NCI-H510A (cell line): Measurements from ENCODE around the gene SCYL1.
A peak's percentile ranks its signal among the peaks of the same experiment; 100 is the strongest.

Experiments used
- DNase-seq: peaks from one replicate; lab custom pipeline; 2025; lab: John Stamatoyannopoulos, UW

Gene SCYL1

GRCh38 chr11:65524741-65525545, at the start of gene SCYL1:
SCYL1 (plus strand) TSS chr11:65525083; CDS start chr11:65525154, 71 bp downstream.
- DNase-seq: no peak

GRCh38 chr11:65476632-65477148, 48.2 kb upstream of the SCYL1 start:
- no peak for DNase-seq

- DNase-seq: peak; percentile 91
These were observed 47.5 kb upstream of the SCYL1 start for GRCh38 chr11:65477149-65477965.

GRCh38 chr11:65478388-65479183, 46.3 kb upstream of the SCYL1 start:
- no peak for DNase-seq

GRCh38 chr11:65479184-65480145, 45.4 kb upstream of the SCYL1 start:
- no peak for DNase-seq

GRCh38 chr11:65482306-65482850, 42.5 kb upstream of the SCYL1 start:
- DNase-seq: no peak

GRCh38 chr11:65485920-65486219, 39.0 kb upstream of the SCYL1 start:
- no peak for DNase-seq

GRCh38 chr11:65486570-65487466, 38.1 kb upstream of the SCYL1 start:
- no peak for DNase-seq

GRCh38 chr11:65487467-65488272, 37.2 kb upstream of the SCYL1 start:
- peak; percentile 98 for DNase-seq

GRCh38 chr11:65488273-65489034, 36.4 kb upstream of the SCYL1 start:
- no peak for DNase-seq

- DNase-seq: no peak
These were observed 35.7 kb upstream of the SCYL1 start for GRCh38 chr11:65489035-65489705.

GRCh38 chr11:65489706-65490320, 35.1 kb upstream of the SCYL1 start:
- no peak for DNase-seq

GRCh38 chr11:65491163-65491465, 33.8 kb upstream of the SCYL1 start:
- DNase-seq: no peak

GRCh38 chr11:65491614-65492386, 33.1 kb upstream of the SCYL1 start:
- DNase-seq: peak; percentile 88

GRCh38 chr11:65492387-65492636, 32.6 kb upstream of the SCYL1 start:
- no peak for DNase-seq

GRCh38 chr11:65492637-65493366, 32.1 kb upstream of the SCYL1 start:
- no peak for DNase-seq
